PC-3 (cell line): ENCODE measurements around the gene PLA2G4D.

Experiments used
- EZH2 ChIP-seq: fragments of 300-600 bp; sonication (generic); IDR thresholded peaks from one replicate; pipeline ENCODE4 v1.6.1; 2017; ENCODE audit warnings: antibody characterized with exemption, mild to moderate bottlenecking, low read length; ENCODE audit not compliant: unreplicated experiment
- EZH2phosphoT487 ChIP-seq: fragments of 300-600 bp; sonication (generic); IDR thresholded peaks from 2 replicates; pipeline ENCODE4 v1.6.1; 2018; ENCODE audit warnings: mild to moderate bottlenecking, antibody characterized with exemption, low read length, borderline replicate concordance
- TF ChIP-seq, protein P1 (sequence below): fragments of 300-600 bp; sonication (generic); conservative IDR thresholded peaks from 2 replicates; pipeline ENCODE4 v1.5.1; 2017; ENCODE audit warnings: antibody characterized with exemption, low read depth, mild to moderate bottlenecking, low read length

DNA sequence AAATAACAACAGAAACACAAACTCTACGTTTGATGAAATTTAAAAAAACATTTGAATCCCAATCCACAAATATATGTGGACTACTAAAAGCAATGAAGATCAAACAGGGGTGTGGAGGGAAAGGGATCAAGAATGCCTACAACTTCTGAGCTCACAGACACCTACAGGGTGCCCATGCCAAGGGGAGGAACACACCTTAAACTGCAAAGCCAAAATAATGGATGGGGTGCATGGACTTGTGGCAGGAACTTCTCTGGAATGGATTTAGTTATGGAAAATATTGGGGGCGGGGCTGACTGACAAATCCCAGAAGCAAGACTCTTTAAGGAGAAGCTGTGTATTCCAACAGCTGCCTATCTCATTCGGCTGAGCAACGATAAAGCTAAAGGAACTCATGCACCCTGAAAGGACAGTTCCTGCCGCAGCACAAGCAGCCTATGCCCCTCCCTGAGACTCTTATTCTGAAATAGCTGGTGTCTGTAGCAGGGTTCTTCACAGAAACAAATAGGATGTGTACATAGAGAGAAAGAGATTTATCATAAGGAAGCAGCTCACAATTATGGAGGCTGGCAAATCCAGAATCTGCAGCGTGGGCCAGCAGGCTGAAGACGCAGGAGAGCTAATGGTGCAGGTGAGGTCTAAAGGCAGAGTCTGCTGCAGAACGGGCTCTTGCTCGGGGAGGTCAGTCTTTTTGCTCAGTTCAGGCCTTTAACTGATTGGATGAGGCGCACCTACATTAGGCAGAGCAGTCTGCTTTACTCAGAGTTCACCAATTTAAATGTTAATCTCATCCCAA lies 24.5 kb upstream of the PLA2G4D start:
- TF ChIP-seq, protein P1, sequence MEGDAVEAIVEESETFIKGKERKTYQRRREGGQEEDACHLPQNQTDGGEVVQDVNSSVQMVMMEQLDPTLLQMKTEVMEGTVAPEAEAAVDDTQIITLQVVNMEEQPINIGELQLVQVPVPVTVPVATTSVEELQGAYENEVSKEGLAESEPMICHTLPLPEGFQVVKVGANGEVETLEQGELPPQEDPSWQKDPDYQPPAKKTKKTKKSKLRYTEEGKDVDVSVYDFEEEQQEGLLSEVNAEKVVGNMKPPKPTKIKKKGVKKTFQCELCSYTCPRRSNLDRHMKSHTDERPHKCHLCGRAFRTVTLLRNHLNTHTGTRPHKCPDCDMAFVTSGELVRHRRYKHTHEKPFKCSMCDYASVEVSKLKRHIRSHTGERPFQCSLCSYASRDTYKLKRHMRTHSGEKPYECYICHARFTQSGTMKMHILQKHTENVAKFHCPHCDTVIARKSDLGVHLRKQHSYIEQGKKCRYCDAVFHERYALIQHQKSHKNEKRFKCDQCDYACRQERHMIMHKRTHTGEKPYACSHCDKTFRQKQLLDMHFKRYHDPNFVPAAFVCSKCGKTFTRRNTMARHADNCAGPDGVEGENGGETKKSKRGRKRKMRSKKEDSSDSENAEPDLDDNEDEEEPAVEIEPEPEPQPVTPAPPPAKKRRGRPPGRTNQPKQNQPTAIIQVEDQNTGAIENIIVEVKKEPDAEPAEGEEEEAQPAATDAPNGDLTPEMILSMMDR: no peak
- TF ChIP-seq EZH2: no peak
- no peak for TF ChIP-seq EZH2phosphoT487
